GM21529 (cell line): ENCODE results near the gene SCN7A.
"Not testable (repeated sequence)": the region's sequence is repeated elsewhere in the genome, so short reads cannot be mapped to it uniquely, and the experiment has no call there.

ENCODE experiments used
- ATAC-seq: cut with Tn5 transposase; IDR thresholded peaks from one replicate; pipeline ENCODE4 v1.9.1; 2021; ENCODE audit not compliant: unreplicated experiment

The SCN7A gene

GRCh38 chr2:166494140-166494624 lies at the start of gene SCN7A:
TSS of gene SCN7A (minus strand) at chr2:166494249. CDS start at chr2:166477696, 16,553 bp downstream.
- no peak for ATAC-seq

- peak; percentile 99 for ATAC-seq
These were observed 45.5 kb upstream of the SCN7A start for GRCh38 chr2:166539340-166540162.

- ATAC-seq = no peak
These were observed 42.1 kb upstream of the SCN7A start for GRCh38 chr2:166536111-166536510.

- no peak for ATAC-seq
These were observed 27.1 kb upstream of the SCN7A start for GRCh38 chr2:166521155-166521554.

- ATAC-seq = no peak
These were observed 26.6 kb upstream of the SCN7A start for GRCh38 chr2:166520604-166521003.

GRCh38 chr2:166519391-166519962 lies 25.4 kb upstream of the SCN7A start:
- ATAC-seq = no peak

- ATAC-seq = no peak
These were observed 24.8 kb upstream of the SCN7A start for GRCh38 chr2:166518634-166519390.

- ATAC-seq = no peak
These were observed 23.5 kb upstream of the SCN7A start for GRCh38 chr2:166517533-166518061.

GRCh38 chr2:166516712-166517303 lies 22.8 kb upstream of the SCN7A start:
- no peak for ATAC-seq

GRCh38 chr2:166513952-166514351 lies 19.9 kb upstream of the SCN7A start:
- ATAC-seq = no peak

GRCh38 chr2:166499281-166499680 lies 5.2 kb upstream of the SCN7A start:
- no peak for ATAC-seq

- no peak for ATAC-seq
These were observed 2.6 kb downstream of the SCN7A start for GRCh38 chr2:166491461-166491860.

- ATAC-seq = no peak
These were observed 6.9 kb downstream of the SCN7A start for GRCh38 chr2:166487171-166487570.

- ATAC-seq = no peak
These were observed 8.4 kb downstream of the SCN7A start for GRCh38 chr2:166485558-166486178.

GRCh38 chr2:166472332-166472731 lies 21.7 kb downstream of the SCN7A start:
- ATAC-seq = no peak

- no peak for ATAC-seq
These were observed 25.7 kb downstream of the SCN7A start for GRCh38 chr2:166468124-166469024.

GRCh38 chr2:166464187-166464586 lies 29.9 kb downstream of the SCN7A start:
- ATAC-seq = no peak

- ATAC-seq = no peak
These were observed 30.4 kb downstream of the SCN7A start for GRCh38 chr2:166463640-166464039.

- ATAC-seq = no peak
These were observed 35.4 kb downstream of the SCN7A start for GRCh38 chr2:166458674-166459073.

GRCh38 chr2:166455823-166456222 lies 38.2 kb downstream of the SCN7A start:
- ATAC-seq = not testable (repeated sequence)
